Astrocyte of the spinal cord (primary cell): ENCODE measurements around the gene ROPN1L.
A peak's percentile ranks its signal among the peaks of the same experiment; 100 is the strongest.

Experiments
- DNase-seq: peaks from one replicate; pipeline ENCODE4 v3.0.0; 2011; ENCODE audit warnings: low read depth, low spot score
- H3K4me3 ChIP-seq: 2 replicates; pipeline ENCODE4 v1.5.1; 2011; ENCODE audit warnings: low read depth, mild to moderate bottlenecking, low read length, moderate library complexity
- CTCF ChIP-seq: IDR thresholded peaks from 2 replicates; pipeline ENCODE4 v1.5.1; 2012; ENCODE audit warnings: low read depth, mild to moderate bottlenecking, low read length, inconsistent platforms
- in situ Hi-C: cut with HindIII; loops from 2 replicates; pipeline ENCODE4 v1.10.0; 2017; ENCODE audit warnings: low sequenced_read_pairs

The ROPN1L gene

GRCh38 chr5:10467281-10468198 lies 25.9 kb downstream of the ROPN1L start:
- in situ Hi-C loops: no loop called here
- peak; percentile 81 for DNase-seq
- H3K4me3 ChIP-seq: no peak overlapping the region
- TF ChIP-seq CTCF: no peak

DNA sequence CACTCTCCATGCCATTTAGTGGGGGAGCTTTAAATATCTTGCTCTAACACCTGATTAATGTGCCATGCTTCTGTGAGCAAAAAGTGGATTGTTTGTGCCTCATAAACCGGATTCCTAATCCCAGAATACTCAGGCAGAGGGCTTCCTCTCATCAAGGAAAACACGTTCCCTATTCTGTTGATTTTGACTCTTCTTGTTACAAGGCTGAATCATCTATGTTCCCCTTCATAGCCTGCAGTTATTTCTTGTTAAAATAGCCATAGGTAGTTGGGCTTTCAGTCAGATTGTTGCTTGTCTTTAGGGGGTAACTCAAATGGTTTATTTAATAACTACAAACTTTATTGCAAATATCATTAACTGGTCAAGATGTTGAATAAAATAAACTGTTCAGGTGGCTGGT lies 26.6 kb downstream of the ROPN1L start:
- TF ChIP-seq CTCF: no peak
- no peak overlapping the region for H3K4me3 ChIP-seq
- in situ Hi-C loops: no loop called here
- DNase-seq: no peak

GRCh38 chr5:10469253-10470050 lies 27.8 kb downstream of the ROPN1L start:
- TF ChIP-seq CTCF: no peak
- DNase-seq: peak; percentile 93
- in situ Hi-C loops: no loop called here
- H3K4me3 ChIP-seq: no peak overlapping the region

GRCh38 chr5:10470669-10471068 lies 29.0 kb downstream of the ROPN1L start:
- TF ChIP-seq CTCF: no peak
- H3K4me3 ChIP-seq: no peak overlapping the region
- no peak for DNase-seq
- in situ Hi-C loops: no loop called here

- no peak for DNase-seq
- no peak overlapping the region for H3K4me3 ChIP-seq
- TF ChIP-seq CTCF: no peak
- in situ Hi-C loops: no loop called here
Observed at GRCh38 chr5:10471677-10472076, 30.0 kb downstream of the ROPN1L start.

DNA sequence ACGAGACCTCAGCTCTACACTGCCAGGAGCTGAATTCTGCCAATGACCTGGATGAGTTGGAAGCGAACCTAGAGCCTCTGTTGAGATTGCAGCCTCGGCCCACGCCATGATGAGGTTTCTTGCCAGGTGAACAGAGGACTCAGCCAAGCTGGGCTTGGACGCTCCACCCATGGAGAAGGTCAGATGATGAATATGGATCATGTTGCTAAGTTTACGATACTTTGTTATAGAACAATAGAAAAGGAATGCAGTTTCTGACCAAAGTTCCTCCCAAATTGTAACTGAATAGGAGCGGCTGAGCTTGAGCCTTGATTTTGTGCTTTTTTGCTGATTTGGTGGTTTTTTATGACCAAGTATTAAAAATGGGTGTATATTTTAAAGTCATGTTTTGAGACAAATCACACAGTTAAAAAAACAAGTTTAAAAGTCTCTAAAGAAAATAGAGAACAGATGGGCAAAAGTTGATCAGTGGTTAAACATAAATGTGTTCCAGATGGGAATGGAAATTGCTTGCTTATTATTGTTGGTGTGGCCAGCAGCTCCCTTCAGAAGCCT lies 32.9 kb downstream of the ROPN1L start:
- no peak overlapping the region for H3K4me3 ChIP-seq
- no peak for TF ChIP-seq CTCF
- in situ Hi-C loops: no loop called here
- DNase-seq: peak; percentile 71
